Dedifferentiated amniotic fluid mesenchymal stem cell (primary cell): Measurements from ENCODE around the gene PRRC1.

Source experiments
- DNase-seq: peaks from one replicate; pipeline ENCODE4 v3.0.0-alpha.2; 2016; ENCODE audit errors: extremely low spot score

The PRRC1 gene

DNA sequence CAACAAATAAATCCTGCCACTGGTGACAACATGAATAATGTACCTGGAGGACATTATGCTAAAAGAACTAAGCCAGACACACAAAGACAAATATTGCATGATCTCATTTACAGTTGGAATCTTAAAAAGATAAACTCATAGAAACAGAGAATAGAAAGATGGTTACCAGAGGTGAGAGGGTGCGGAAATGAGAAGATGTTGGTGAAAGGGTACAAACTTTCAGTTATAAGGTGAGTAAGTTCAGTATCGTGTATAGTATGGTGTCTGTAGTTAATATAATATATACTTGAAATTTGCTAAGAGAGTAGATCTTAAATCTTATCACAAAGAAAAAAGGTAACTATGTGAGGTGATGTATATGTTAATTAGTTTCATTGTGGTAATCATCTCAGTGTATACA, 63.3 kb downstream of the PRRC1 start:
- no peak for DNase-seq

DNA sequence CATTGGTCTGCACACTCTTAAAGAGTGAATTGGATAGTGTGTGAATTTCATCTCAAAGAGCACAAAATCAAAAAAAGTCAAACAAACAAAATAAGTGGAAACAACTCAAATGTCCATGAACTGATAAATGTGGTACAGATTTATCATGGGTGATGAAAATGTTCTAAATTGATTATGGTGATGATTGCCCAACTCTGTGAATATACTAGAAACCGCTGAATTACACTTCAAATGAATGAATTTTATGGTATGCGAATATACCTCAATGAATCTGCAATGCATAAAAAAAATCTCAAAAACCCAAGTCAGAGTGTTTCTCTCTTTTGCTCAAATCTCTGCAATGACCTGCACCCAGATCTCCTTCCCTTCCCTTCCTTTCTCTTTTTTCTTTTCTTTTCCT, 64.0 kb downstream of the PRRC1 start:
- no peak for DNase-seq

GRCh38 chr5:127582773-127583370, 65.4 kb downstream of the PRRC1 start:
- DNase-seq, result no peak

GRCh38 chr5:127583866-127584265, 66.4 kb downstream of the PRRC1 start:
- no peak for DNase-seq

GRCh38 chr5:127585661-127586060, 68.2 kb downstream of the PRRC1 start:
- no peak for DNase-seq

GRCh38 chr5:127586066-127586770, 68.8 kb downstream of the PRRC1 start:
- no peak for DNase-seq

DNA sequence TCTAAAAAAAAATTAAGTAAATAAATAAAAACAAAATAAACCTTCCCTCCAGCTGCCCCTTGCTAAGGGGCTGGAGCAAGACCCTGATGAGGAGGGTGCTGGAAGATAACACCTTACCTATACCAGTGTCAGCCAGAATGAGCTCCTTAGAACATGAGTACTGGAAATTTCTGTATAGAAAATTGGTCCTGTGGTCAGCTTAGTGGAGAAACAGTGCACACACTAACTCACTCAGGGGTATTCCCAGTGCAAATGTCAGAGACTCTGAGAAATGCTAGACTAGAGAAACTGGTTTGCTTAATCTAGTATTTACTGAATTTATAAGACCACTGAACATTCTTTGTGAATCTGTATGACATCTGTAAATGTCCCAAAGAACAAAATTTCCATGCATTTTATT, 69.4 kb downstream of the PRRC1 start:
- no peak for DNase-seq

DNA sequence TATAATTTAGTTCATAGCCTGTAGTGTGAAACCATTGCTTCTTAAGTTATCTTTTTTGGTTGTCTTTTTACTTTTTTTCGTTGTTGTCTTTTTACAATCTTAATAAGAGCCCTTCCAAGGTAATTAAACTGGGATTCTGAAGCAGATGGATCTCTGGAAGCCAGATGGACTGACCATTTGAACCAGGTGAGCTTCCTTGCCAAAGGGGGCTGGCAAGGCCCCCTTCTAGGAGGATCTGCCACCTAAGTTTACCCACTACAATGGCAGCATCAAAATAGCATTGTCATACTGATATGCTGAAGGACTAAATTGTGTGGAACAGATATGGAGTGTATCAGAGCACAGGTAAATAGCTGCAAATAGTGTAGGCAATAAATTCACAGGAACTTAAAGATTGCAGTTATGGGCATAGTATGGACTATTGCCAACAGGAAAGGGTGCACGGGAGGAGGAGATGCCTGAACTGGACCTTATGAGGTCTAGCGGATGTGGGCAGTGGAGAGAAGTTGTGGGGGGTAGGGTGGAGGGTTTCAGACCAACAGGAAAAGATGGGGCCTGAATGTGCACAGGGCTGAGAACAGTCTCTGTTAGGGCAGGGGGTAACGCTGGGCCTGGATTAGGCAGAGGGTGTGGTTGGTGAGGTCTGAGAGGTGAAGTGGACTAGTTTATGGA, 69.9 kb downstream of the PRRC1 start:
- no peak for DNase-seq

GRCh38 chr5:127588368-127588767, 70.9 kb downstream of the PRRC1 start:
- DNase-seq, result no peak

- no peak for DNase-seq
Measured at GRCh38 chr5:127589309-127590030, 72.0 kb downstream of the PRRC1 start.

DNA sequence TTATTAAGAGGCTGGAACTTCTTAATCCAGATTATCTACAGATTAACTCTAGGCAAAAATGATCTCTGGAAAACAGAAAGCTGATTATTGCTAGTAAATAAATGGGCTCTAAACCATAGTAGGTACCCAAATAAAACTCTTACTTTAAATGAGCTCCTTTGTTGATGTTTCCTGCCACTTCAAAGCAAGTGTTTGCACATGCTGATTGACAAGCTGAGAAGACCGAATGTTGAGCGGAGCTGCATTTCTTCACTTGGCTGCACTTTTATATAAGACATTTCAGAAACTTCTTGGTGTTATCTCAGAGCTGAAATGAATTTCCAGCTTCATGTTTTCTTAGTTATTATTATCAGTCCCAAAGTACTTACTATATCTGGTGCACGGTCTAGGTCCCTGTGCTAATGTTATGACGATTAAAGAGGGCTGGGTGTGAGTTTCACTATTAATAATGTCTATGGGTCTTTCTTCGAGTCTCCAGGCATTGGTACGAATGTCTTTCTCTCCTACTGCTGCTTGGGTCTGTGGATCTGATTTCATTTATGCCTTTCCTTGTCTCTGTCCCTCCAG, 72.8 kb downstream of the PRRC1 start:
- no peak for DNase-seq

DNA sequence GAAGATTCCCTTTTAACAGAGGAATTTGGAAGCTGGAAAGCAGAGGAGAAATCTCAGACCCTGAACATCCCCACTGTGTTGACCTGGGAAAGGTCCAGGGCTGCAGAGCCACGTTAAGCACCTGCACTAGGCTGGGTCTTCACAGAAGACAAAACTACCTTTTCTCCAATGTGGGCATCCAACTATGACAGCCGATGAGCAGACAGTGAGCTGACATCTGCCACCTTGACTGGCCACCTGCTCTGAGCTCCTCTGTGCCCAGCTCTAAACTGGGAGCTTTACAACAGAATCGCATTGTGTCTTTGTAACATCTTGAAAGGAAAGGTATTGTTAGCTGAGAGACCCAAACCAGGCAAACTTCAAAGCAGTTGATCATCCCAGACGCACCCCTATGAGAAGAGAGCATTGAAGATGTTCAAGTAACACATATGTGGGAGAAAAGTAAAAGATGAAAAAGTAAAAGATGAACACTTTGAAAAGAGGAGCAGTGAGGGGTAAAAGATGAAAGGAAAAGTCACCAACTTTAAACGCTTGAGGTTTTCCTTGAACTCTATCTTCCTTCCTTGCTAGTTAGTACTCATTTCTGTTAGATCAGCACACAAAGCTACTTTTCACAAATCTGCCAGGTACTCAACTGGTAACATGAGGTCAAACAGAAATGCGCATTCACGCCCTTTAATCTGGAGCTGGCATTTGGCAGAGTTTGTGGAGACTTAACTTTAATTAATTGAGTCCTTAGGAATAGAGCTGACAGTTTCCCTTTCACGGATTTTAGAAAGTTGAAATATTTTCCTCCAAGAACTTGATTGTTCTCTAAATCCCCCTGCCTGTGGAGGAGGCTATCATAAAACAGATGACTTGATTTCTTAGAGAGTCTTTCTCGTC, 78.3 kb downstream of the PRRC1 start:
- no peak for DNase-seq

DNA sequence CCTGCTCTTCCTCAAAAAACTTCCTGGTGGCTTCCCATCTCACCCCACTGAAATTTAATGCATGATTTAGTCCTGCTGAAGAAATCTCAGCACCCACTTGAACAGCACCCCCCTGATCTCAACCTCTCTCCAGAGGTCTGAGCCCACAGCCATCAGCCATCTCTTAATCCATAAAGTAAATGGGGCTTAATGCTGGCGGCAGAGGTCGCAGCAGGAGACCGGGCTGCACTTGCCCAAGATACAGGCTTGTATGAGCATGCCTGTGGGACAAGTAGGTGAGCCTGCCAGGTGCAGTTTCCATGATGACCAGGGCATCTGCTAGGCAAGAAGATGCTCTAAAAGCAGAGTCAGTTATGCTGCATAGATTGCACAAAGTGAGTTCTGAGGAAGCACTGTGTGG, 79.1 kb downstream of the PRRC1 start:
- DNase-seq, result no peak

DNA sequence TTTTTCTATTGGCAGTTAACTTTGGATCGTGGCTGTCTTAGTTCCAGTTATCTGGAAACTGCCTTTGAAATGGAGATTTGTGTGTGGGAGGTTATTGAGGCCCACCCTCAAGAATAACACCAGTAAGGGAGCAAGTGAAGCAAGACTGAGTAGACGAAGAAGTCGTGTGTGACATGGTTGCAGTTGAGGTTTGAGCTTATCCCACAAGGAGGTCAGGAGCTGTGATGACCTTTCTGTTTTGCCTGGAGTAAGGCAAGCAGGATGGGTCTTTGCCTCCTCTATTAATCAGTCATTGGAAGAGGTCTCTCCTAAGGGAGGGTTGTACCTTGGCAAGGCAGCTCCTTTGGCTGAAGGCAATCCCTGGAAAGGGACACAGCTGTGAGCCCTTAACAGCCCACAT, 81.9 kb downstream of the PRRC1 start:
- DNase-seq, result no peak

DNA sequence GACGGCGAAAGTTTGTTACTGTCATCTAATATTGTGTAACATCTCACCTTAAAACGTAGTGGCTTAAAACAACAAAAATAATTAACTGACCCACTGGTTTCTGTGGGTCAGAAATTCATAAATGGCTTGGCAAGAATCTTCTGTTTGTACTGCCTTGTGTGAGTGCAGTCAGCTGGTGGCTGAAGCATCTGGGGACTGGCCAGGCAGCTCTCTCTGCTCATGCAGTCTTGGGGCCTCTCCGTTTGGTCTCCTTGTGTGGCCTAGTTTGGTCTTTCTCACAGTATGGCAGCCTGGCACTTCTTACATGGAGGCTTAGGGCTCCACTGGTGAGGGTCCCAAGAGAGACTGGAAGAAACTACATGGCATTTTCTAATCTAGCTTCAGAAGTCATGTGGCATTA, 82.4 kb downstream of the PRRC1 start:
- no peak for DNase-seq

- no peak for DNase-seq
Measured at GRCh38 chr5:127601111-127601510, 83.7 kb downstream of the PRRC1 start.

- no peak for DNase-seq
Measured at GRCh38 chr5:127601601-127602000, 84.2 kb downstream of the PRRC1 start.

GRCh38 chr5:127602481-127602880, 85.0 kb downstream of the PRRC1 start:
- DNase-seq, result no peak

DNA sequence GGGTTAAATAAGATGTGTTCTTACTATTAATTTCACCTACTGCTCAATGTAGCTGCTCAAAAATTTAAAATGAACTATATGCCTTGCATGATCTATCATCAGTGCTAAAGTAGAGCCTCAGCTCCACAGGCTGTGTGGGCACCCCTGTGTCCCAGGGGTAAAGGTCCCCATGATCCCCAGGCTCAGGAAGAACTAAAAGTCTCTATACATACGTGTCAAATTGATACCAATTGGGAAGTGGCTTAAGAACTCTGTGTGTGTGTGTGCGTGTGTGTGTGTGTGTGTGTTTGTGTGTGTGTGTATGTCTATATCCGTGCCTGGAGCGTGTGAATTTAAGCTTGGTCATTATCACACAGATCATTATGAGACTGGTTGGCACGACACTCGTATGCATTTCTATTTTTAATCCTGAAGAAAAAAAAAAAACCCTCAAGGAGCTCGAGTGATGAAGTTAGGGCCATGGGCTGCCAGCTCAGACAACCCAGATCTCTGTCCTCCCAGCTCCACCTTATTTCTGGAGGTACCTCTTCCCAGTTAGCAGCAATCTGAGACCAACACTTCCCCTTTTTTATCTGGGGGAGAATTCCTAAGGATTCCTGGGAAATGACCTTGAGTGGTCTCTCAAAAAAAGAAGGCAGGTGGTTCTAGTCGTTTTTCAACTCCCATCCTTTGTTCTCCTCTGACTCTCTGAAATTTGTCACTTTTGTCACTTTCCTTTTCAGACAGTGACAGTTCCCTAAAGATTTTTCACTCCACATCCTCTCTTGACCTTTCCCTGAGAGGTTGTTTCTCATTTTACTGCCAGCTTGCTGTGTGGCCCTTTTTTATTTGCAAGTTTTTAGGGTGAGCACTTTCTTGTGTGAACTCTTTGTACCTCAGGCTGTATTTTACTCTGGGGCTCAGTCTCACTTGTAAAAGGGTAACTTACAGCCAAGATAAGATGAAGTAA, 85.7 kb downstream of the PRRC1 start:
- DNase-seq, result no peak
